CD4-positive, alpha-beta T cell treated with Interleukin-15 for 1 hour (primary cell): ENCODE data around the gene ICA1.

Source experiments
- DNase-seq: peaks from one replicate; pipeline ENCODE4 v3.0.0-alpha.2; 2020

ICA1 gene

DNA sequence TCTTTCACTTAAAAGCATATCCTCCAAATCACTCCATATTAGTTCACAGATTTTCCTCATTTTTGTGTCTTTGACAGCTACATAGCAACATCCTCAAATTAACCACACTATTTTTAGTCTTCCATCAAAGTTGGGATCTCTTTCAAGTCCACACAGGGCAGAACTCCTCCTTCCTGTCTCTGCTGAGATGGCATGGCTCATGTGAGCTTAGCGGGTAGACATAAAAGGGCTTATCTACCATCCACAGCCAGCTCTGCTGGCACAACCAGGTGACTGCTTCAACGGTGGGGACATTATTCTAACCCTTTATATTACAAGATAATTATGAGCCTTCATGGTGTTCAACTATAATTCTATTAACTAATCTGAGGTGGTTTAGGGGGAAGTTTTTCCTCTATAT, 35.5 kb downstream of the ICA1 start:
- no peak for DNase-seq

DNA sequence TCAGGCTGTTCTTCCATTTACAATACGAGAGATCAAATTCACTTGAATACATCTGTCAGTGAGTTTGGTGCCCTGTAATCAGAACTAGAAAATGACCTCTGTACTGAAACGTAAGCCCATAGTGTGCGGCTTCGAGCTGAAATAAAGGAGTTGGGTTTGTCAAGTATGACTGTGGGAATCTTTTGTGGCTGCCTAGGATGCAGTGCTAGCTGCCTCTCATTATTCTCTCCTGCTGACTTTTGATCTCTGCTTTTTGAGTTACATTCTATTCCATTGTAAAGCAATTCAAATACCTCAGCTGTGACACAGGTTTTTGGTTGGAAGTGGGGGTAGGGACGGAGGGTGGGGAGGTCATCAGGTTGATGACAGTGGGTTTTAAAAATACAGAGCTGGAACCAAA, 40.4 kb downstream of the ICA1 start:
- DNase-seq, result no peak

DNA sequence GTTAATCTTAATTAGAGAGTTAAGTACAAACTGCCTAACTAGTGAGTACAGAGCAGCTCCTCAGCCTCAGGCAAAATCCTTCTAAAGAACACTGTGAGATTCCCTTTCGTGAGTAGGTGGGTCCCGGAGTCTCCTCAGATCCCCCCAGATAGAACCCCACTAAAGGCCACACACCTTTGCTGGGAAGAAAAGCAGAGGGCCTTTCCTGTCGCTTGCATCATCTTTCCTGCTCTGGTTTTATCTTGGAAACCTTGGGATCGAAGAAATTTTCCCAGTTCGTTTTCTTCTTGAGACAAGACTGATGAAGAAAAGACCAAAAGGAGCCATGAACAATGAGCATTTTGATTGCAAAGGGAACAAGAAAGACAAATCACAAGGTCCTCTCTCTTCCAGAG, 40.9 kb downstream of the ICA1 start:
- DNase-seq, result no peak

DNA sequence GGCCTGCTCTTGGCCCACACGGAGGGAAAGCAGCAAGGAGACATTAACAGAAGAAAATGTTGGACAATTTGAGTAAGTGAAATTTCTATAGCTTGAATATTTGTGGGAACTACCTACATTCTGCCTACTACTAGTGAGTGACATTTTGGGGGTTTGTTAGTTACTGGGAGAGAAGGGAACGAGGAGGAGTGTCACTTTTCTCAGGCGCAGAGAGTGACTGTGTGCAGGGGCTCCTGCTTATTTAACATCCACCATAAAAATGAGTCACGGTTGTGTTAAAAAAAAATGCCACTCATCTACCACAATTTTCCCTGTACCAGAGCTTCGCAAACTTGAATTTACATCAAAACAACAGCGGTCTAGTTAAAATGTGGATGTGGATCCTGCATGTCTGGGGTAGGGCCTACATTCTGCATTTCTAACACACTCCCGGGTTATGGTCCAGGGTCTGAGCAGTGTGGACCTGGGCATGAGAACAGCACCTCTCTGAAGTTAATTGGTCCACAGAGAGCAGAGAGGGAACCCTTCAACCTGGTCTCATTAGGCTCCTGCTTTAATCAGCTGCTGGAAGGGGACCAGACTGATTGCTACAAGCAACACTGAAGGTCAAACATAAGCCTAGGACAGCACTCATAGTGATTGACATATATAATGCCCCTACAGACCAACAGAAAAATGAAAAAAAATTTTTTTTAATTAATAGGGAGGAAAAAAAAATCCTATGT, 41.4 kb downstream of the ICA1 start:
- no peak for DNase-seq

DNA sequence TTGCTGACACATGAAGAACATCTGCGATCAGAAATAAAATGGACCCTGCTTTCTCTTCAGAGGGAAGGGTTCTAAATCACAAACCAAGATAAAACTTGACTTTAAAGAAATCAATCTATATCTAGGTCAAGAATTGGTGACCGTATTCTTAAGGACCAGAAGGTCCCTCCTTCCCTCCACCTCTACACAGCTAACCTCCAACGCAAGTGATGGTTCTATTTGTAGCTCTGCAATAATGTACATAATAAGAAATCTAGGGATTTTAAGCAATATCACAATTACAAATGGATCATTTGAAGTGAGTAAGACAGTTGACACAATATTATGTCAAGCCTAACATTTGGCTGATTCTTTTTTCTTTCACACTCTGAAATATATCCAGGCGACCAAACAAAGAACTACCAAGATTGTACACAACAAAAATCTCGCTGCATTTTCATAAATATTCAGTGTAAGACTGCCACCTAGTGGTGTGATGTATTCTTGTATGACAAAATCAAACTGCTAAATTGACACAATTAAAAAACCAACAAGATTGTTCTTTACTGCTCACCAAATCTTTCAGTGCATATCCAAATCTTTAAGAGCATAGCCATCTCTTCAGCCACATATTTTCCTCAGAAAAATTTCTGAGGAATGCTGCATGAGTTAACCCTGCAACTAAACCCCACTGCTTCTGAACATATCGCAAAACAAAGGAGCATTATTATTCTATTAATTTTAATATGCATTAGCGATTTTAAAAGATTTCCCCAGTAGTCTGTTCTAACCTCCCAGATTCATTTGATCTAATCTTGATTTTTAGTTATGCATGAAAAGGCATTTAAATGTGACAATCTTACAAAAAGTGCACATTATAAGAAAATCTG, 44.5 kb downstream of the ICA1 start:
- DNase-seq, result no peak

DNA sequence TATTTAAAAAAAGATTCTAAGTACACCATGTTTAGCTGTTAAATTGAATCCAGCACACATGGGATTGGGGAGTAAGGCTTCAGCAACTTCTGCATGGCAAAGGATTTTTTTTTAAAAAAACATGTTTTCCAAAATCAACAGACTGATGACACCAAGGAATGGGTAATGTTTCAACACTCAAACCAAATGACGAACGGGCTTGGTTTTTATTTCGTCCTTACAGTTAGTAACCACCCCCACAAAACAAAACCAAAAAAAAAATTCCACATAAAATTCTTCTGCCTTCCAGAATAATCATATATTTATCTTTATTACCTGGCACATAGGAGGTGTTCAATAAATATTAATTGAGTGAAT, 45.7 kb downstream of the ICA1 start:
- no peak for DNase-seq

DNA sequence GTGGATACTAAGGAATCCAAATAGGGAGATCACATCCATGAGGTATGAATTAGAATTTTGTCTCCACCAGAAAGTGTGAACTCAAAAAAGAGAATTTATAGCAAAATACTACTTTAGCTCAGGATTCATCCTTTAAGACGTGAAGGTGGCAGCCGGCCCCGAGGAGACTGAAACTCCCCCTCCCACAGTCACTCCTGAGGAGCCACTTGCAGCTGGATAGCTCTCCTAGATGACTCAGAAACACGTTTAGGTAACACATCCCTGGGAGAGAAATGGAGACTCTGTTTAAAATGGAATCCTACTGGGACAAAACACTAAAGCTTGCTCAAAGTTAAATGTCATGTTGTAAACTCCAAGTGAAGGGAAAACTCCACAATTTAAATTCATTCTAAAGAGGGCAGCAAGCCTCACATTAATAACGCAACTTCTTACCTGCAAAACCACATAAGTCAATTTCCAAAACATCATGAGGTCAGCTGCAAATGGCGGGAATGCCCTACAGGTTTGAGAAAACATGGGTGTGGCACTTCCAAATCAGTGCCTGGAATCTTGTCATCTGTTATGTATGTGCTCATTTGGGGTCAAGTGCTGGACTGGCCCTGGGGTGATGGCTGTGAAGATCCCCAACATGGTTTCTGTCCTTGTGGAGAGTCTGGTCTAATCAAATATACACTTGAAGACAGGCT, 46.2 kb downstream of the ICA1 start:
- no peak for DNase-seq

DNA sequence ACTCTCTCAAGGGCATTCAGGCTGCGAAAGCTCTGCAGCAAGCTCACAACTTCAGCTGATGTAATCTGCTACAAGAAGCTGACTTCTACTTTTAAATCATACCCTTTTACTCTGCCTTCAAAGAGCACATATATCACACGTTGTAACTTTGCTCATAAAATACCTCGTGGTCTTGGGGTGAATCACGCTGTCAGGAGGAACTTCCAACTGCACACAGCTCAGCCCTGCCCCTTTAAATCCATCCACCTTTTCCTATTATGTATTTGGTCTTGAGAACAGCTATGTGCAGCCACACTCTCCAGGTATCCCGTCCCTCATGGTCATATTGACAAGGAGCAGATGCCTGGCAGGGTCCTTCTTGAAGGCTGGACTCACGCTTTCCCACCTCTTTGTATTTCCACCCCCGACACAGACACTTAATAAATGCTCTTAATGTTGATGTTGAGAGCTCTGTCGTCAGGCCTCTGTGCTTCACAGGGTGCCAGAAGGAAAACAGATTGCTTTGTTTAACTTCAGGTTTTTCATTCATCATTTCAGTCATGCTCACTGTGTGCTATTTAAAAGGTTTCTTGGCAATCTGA, 47.6 kb downstream of the ICA1 start:
- DNase-seq, result no peak

DNA sequence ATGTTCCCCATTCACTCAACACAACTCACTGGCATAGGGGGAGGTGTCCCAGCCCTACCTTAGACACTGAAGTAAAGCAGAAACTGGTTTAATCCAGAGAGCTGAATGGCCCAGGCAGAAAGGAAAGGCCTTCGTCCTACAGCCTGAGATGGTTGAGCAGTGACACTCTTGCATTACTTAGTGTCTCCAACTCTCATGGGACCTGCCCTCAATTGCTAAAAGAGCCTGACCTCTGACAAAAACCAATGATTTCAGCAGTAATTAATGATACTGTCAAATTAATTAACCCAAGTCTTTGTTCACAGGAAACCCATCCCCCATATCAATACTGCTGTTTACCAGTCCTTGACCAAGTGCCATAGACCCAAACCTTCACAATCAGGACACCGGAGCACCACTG, 48.6 kb downstream of the ICA1 start:
- DNase-seq, result no peak

DNA sequence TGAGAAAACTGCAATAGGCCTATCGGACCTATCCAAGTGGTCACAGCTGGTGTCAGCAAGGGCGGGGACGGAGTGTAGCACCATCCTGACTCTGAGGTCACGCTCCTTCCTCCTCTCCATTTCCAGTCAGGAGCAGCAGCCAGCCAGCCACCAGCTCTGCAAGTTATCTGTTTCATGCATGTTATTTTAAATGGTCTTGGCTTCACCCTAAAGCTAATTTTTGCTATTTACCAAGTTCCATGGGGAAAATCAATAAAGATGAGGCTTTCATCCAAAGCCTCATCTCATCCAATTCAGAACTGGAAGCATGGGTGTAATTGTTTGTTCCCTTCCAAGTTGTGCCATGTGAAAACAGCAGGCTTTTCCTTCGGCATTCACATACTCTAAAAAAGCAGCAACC, 49.3 kb downstream of the ICA1 start:
- no peak for DNase-seq

DNA sequence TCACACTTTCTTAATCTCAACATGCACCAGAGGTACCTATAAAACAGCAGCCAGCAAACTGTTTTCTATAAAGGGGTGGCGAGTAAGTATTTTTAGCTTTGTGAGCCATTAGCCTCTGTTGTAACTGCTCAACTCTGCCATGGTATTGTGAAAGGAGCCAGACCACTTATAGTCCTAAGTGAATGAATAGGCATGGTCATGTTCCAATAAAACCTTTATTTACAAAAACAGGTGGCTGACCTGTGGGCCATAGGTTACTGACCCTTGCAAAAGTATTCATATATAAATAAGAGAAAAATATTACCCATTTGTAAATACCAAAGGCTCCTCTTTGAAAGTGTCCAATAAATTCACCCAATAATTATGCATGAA, 50.3 kb downstream of the ICA1 start:
- no peak for DNase-seq

DNA sequence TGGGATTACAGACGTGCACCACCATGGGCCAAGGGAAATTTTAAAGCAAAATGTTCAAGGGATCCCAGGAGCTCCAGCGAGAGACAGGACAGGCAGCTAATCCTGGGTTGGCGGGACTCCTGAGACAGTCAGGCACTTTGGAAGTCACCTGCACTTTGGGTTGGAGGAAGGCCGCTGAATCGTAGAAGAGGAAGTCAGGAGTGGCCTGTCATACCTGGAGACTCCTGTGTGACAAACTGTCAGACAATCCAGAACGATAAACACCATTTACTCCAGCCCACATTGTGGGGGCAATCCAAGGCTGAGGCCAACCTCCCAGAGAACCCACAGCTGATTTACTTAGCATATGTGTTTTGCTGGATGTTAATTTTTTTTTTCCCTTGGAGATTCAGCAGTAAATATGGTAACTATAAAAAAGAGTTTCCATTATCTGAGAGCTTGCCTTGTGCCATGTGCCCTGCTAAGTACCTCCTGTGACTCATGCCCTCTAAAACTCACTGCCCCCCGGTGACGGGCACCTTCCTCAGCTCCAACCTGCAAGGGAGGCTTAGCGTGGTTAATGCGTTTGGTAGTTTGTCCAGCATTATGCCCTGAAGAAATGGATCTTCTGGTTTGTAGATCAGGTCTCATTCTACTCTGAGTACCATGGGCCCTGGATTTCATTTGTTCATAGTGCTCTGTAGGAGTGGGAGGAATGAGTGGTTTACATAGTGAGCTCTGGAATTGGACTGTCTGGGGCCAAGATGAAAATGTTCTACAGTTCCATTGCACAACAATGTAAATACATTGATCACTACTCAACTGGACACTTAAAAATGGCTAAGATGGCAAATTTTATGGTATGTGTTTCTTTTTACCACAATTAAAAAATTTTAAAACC, 50.9 kb downstream of the ICA1 start:
- DNase-seq, result no peak

DNA sequence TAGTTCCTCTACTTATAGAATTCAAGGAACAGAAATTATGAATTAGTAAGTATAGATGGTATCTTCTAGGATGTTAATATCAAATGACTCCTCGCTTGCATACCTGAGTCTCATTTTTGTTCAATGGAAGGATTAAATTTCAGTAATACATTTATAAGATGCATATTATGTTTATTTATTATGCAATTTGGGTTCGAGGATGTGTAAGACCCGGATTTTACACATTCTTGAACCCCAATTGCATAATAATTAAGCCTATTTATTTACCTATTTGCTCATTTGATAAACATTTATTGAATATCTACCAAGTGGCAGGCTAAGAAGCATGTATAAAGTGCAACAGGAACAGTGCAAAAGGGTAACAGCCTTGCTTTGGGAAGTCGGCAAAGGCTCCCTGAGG, 52.6 kb downstream of the ICA1 start:
- DNase-seq, result no peak

DNA sequence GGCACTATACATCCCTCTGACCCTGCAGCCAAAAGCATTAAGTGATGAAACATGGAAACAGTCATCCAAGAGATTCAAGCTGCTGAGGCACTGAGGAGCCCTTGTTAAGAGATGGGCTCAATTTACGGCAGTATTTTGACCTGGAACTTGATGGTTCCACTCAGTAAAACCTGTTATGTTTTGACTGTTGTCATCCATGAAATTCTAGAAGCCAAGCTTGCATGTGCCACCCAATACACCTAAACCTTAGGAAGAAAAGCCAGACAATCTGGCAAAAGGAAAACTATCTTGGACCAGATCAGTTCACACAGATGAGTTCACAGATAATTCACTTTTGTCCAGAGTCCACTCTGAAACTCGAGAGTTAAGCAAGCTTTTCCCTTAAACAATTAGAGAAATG, 53.2 kb downstream of the ICA1 start:
- no peak for DNase-seq

DNA sequence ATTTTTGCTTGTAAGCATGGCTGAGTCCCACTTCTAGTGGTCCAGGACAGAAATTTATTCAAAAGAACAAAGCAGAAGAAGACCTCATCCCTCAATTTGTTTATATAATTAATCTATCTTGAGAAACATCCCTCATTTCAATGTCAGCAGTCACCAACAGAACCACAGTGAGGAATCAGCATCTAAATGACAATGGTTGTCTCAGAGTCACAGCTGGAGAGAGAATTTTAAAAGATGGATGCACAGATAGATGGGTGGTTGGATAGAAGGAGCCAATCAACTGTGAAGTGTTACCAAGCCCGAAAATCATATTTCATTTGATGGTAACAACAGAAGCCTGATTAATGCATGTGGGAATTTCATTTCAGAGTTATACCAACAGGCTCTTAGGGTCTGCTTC, 55.0 kb downstream of the ICA1 start:
- no peak for DNase-seq

DNA sequence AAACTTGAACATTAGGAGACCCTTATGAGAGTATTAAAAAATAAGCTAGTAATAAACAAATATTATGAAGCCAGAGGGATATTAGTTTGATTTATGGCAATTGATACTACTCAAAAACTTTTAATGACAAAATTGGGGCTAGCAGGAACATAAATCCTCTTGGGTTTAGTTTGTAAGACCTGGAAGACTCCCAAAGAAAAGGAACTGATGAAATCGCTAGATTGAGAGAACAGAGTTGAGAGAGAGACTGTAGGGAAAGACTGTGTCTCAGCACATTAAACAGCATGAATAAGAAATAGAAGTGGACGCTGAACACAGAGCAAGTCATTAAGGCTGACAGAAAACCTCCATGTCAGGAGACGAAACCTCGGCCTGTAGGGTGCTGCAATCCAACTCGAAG, 56.4 kb downstream of the ICA1 start:
- DNase-seq, result no peak

DNA sequence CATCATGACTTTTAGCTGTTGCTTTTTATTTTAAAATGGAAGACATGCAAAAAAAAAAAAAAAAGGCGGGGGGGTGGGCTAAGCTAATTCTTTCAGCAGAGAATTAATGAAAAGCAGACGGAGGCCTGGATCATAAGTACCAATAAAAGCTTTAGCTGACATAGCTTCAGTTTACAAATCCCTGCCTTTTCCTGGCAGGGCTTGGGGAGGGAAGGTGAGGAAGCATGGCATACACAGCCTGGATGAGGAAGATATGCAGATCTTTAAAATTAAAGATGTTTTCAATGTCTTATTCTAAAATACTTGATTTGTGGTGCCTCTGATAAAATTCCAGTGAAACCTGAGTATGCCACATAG, 57.0 kb downstream of the ICA1 start:
- DNase-seq, result no peak

DNA sequence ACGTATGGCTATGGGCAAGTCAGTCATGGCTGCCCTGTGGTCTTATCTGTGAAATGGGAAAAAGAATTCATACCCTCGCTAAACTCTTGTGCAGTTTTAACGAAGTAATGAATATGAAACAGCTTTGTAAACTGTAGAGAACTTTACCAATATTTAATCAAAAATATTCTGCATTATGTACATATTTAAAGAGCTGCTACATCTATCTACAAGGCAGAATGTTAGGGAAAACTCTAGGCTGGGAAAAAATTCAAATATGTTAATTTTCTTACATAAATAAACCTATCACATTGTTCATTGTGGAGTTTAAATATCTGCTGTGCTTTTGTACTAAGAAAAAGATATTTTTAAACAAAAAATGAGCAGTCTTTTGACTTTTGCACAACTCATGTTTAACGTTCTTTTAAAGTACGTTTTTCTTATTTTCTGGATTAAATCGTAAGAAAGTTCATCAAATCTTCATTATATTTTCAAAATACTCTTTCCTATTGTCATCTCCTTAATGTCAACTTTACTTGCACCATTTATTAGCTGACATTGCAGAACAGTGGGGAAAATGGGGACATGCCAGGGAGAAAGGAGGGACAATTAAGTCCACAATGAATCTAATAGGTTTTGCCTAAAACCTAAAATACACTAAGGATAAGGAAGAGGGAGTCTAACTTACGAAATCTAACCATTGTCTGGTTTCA, 57.5 kb downstream of the ICA1 start:
- DNase-seq, result no peak

DNA sequence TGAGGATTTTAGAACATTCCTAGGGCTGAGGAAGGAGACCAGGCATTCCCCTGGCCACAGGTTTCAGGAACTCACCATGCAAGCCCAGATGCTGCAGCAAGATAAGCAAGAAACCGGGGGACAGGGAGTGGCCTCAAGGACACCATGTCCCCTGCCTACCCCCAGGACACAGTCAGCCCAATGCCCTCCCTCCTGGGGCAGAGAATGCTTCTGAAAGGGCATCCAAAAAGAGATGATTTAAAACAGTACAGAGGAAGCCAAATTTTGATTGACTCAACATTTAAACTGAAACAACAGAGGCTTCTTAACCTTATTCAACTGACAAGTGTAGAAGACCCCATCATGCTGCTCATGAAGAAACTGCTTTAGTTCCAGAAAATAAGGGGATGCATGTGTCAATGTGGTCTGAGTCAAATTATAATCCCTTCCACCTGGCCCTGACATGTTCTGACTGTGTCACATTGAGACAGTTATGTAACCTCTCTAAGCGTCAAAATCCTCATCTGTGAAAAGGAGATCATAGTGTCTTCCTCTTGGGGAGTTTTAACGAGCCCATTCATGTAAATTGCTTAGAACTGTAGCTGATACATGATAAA, 60.0 kb downstream of the ICA1 start:
- DNase-seq, result no peak

DNA sequence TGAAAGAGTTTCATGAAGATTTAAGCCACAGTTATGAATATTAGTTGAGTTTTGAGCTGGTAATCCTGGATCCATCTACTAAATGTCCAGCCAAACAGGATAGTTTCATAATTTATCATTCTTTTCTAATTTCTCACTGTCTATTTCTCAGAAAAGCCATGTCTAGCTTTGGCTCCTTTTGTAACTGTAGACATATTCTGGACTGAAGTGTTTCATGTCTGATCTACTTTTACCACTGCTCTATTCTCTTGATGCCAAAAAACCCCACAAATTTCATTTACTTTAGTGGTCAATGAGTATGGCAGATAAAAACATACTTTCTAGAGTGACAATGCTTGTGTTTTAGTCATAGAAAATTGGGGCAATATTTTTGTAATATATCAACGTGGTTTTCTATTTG, 61.2 kb downstream of the ICA1 start:
- no peak for DNase-seq

DNA sequence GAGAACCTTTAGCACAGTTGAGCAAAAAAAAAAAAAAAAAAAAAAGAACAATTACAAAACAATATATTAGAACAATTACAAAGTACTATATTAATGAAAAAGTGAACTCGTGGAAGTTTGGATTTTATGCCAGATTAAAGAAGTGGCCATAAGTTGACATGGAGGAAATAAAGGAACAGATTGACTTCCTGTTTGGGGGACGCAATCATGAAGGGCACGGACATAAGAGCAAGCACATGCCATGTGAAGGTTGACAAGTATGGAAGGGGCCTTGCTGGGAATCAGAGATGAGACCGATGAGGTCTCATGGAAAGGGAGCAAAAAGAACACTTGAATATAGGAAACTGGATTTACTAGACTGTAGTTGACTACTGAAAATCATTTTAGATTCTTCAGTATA, 61.7 kb downstream of the ICA1 start:
- DNase-seq, result no peak
